Spleen (tissue), 7 donors: ENCODE results near the gene STK10.

Experiments used
- POLR2A ChIP-seq, 3 donors: fragments of 450-650 bp; IDR thresholded peaks; one replicate each; pipeline ENCODE4 v1.5.1; 2017; ENCODE audit warnings: antibody characterized with exemption in 3 of 3, mild to moderate bottlenecking in 1 of 3
- TF ChIP-seq, protein P1 (sequence below), 11 experiments: fragments of 200-600 bp in 7 of 11; fragments of 450-650 bp in 4 of 11; sonication (generic) in 4 of 11; IDR thresholded peaks in 8 of 11; conservative IDR thresholded peaks in 3 of 11; 1 replicate in 7 of 11; 2 replicates in 4 of 11; pipeline versions ENCODE4 v1.4.0 to v1.8.0; 2016 to 2021; ENCODE audit warnings: antibody characterized with exemption in 11 of 11, inconsistent platforms in 4 of 11, mild to moderate bottlenecking in 1 of 11
- donor health status: DM: no; HTN: no; CAD: no; lungs with moderate emphysema.
- donor health status: DM: no; HTN: no; CAD: no.
- donor health status: DM: no; HTN: no; CAD: no.

DNA sequence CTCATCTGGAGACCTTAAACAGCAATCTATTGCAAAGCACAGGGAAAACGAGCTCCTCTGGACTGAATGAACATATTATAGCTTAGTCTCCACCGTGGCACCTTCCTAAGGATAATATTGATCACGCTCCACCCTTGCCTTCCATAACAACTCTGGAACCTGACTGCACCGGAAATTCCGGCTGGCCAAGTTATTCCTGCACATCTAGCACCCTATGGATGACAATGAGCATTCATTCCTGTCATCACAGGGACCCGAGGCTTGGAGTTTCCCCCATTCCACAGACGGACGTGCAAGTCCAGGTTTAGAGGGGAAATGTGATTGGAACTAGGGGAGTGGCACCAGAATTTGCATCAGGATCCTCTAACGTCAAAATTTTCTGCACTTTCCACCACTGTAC lies 27.5 kb downstream of the STK10 start:
- no peak for TF ChIP-seq POLR2A (IDR thresholded peaks at IDR 0.05)
- TF ChIP-seq, protein P1, sequence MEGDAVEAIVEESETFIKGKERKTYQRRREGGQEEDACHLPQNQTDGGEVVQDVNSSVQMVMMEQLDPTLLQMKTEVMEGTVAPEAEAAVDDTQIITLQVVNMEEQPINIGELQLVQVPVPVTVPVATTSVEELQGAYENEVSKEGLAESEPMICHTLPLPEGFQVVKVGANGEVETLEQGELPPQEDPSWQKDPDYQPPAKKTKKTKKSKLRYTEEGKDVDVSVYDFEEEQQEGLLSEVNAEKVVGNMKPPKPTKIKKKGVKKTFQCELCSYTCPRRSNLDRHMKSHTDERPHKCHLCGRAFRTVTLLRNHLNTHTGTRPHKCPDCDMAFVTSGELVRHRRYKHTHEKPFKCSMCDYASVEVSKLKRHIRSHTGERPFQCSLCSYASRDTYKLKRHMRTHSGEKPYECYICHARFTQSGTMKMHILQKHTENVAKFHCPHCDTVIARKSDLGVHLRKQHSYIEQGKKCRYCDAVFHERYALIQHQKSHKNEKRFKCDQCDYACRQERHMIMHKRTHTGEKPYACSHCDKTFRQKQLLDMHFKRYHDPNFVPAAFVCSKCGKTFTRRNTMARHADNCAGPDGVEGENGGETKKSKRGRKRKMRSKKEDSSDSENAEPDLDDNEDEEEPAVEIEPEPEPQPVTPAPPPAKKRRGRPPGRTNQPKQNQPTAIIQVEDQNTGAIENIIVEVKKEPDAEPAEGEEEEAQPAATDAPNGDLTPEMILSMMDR (IDR thresholded peaks at IDR 0.05 in 8 of 11, conservative IDR thresholded peaks at IDR 0.05 in 3 of 11) = no peak
